Tibial artery (tissue), 4 donors: Measurements from ENCODE around the gene RELN.

Experiments used
- DNase-seq, 2 donors: peaks; one replicate each; pipeline ENCODE4 v3.0.0-alpha.2; 2019
- H3K27ac ChIP-seq, 2 donors: fragments of 200-600 bp; sonication (generic) in 1 of 2; 1 replicate in 1 of 2; 2 replicates in 1 of 2; pipeline ENCODE4 v1.5.1; 2018 to 2019; ENCODE audit warnings: mild to moderate bottlenecking in 1 of 2
- H3K27me3 ChIP-seq, 2 donors: fragments of 200-600 bp; sonication (generic) in 1 of 2; one replicate each; pipeline versions ENCODE4 v1.5.1 to v1.6.0; 2016 to 2019
- H3K36me3 ChIP-seq, 3 donors: fragments of 200-600 bp; sonication (generic) in 2 of 3; one replicate each; pipeline ENCODE4 v1.5.1; 2016 to 2019; ENCODE audit warnings: mild to moderate bottlenecking in 2 of 3
- H3K4me1 ChIP-seq, 4 donors: fragments of 200-600 bp; sonication (generic) in 2 of 4; 1 replicate in 3 of 4; 2 replicates in 1 of 4; pipeline ENCODE4 v1.5.1; 2016 to 2019
- H3K4me3 ChIP-seq, 2 donors: fragments of 200-600 bp; sonication (generic) in 1 of 2; 1 replicate in 1 of 2; 2 replicates in 1 of 2; pipeline ENCODE4 v1.5.1; 2018 to 2019; ENCODE audit warnings: mild to moderate bottlenecking in 2 of 2
- H3K9me3 ChIP-seq, 3 donors: fragments of 200-600 bp; sonication (generic) in 1 of 3; one replicate each; pipeline ENCODE4 v1.5.1; 2016 to 2019
- intact Hi-C: fragments of 100-400 bp; cut with DNase I; formaldehyde crosslinking; loops from one replicate; pipeline ENCODE4 v1.15.0; 2023; ENCODE audit warnings: low total_unique reads
- TF ChIP-seq, protein P1 (sequence below), 2 experiments: fragments of 200-600 bp in 1 of 2; fragments of 450-650 bp in 1 of 2; IDR thresholded peaks; one replicate each; pipeline ENCODE4 v1.5.1; 2017 to 2019; ENCODE audit warnings: antibody characterized with exemption in 2 of 2, mild to moderate bottlenecking in 1 of 2, moderate library complexity in 1 of 2

Gene RELN

GRCh38 chr7:103564416-103564815, 425.0 kb downstream of the RELN start:
- no peak for DNase-seq
- Histone ChIP-seq H3K27ac (no peak overlapping the region), H3K4me3 (no peak overlapping the region), H3K36me3 (no peaks in the 10 kb centered on the region), H3K9me3 (no peaks in the 10 kb centered on the region), H3K4me1 (peaks cover 0 to 17% (median 0%) of the 10 kb centered on the region in 4 donors), H3K27me3 (no peaks in the 10 kb centered on the region)
- TF ChIP-seq, protein P1, sequence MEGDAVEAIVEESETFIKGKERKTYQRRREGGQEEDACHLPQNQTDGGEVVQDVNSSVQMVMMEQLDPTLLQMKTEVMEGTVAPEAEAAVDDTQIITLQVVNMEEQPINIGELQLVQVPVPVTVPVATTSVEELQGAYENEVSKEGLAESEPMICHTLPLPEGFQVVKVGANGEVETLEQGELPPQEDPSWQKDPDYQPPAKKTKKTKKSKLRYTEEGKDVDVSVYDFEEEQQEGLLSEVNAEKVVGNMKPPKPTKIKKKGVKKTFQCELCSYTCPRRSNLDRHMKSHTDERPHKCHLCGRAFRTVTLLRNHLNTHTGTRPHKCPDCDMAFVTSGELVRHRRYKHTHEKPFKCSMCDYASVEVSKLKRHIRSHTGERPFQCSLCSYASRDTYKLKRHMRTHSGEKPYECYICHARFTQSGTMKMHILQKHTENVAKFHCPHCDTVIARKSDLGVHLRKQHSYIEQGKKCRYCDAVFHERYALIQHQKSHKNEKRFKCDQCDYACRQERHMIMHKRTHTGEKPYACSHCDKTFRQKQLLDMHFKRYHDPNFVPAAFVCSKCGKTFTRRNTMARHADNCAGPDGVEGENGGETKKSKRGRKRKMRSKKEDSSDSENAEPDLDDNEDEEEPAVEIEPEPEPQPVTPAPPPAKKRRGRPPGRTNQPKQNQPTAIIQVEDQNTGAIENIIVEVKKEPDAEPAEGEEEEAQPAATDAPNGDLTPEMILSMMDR (IDR thresholded peaks at IDR 0.05) = no peak
- intact Hi-C loops = no loop called here

DNA sequence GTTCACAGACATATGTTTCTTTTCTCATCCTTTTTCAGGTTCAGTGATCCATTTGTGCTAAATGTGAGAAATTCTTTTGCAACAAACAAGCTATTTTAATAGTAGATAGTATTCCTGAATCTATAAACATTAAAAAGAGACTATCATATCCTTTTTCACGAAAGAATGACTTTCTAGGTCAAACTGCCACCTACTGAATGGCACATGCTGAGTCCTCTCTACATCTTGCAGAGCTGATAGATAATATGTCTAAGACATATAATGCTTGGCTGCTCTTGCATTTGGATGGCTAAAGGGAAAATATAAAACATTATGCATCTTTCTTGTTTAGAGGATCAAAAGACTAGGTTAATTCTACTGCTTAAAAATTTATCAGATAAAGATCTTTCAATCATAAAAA, 429.3 kb downstream of the RELN start:
- Histone ChIP-seq H3K4me1 (peaks cover 0 to 16% (median 0%) of the 10 kb centered on the region in 4 donors), H3K27me3 (no peaks in the 10 kb centered on the region), H3K4me3 (no peak overlapping the region), H3K9me3 (no peaks in the 10 kb centered on the region), H3K36me3 (no peaks in the 10 kb centered on the region), H3K27ac (no peak overlapping the region)
- DNase-seq = no peak
- intact Hi-C loops = no loop called here
- TF ChIP-seq, protein P1 (IDR thresholded peaks at IDR 0.05) = no peak

DNA sequence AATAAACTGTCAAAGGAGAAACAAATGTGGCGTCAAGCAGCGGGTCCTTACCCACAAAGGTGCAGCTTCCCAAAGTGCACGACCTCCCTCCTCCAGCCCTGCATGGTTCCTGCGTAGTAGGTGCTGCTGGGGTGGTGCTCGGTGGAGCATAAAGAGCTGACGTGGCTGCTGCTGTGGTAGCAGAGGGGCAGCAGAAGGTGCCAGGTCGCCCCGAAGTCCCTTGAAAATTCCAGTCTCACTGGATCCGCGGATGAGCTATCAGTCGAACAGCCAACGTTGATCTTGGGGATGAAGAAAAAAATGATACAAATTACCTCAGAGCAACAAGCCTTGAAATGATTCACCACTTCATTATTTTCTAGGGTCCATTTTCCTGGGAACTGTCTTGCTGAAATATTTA, 438.4 kb downstream of the RELN start:
- intact Hi-C loops = no loop called here
- DNase-seq = no peak
- no peak overlapping the region for H3K4me3 ChIP-seq
- peaks cover 0 to 14% (median 0%) of the 10 kb centered on the region in 4 donors for H3K4me1 ChIP-seq
- no peaks in the 10 kb centered on the region for H3K36me3 ChIP-seq
- H3K9me3 ChIP-seq = no peaks in the 10 kb centered on the region
- TF ChIP-seq, protein P1 (IDR thresholded peaks at IDR 0.05) = no peak
- H3K27me3 ChIP-seq = no peaks in the 10 kb centered on the region
- H3K27ac ChIP-seq = no peak overlapping the region

- Histone ChIP-seq H3K9me3 (no peaks in the 10 kb centered on the region), H3K36me3 (no peaks in the 10 kb centered on the region), H3K4me1 (peaks cover 0 to 14% (median 0%) of the 10 kb centered on the region in 4 donors), H3K27ac (no peak overlapping the region), H3K4me3 (no peak overlapping the region), H3K27me3 (no peaks in the 10 kb centered on the region)
- intact Hi-C loops = no loop called here
- DNase-seq = no peak
- TF ChIP-seq, protein P1 (IDR thresholded peaks at IDR 0.05) = no peak
These were observed 439.7 kb downstream of the RELN start for GRCh38 chr7:103549786-103550185.

DNA sequence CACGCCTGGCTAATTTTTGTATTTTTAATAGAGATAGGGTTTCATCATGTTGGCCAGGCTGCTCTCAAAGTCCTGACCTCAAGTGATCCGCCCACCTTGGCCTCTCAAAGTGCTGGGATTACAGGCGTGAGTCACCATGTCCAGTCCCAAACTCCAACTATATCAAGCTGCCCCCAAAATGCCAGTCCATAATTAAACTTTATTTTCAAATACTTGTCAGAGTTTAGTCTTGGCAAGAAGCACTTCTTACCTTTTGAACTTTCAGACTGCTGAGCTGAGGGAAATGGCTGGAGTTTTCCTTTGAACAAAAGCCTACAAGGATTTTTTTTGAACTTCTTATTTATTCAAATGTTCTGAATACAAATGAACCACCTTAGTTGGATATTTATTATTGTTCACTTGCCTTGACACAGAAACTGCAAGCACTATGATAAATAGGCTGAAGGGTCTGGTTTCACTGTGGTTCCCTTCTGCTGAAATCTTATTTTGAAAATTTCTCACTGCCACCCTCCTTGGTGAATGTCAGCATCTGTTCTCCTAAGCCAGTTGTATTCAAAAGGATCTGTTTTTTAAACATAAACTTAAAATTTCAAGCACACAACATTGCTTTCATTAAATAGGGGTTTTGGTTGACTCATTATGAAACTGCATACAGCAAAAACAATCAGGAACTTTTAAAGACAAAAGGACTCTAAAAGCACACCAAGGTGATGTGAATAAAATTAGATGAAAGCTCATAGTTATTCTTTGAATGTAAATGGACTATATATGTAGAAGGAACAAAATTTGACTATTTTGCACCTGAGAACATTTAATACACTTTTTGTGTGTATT, 441.8 kb downstream of the RELN start:
- DNase-seq = no peak
- Histone ChIP-seq H3K36me3 (no peaks in the 10 kb centered on the region), H3K27me3 (no peaks in the 10 kb centered on the region), H3K4me1 (peaks cover 0 to 14% (median 0%) of the 10 kb centered on the region in 4 donors), H3K9me3 (no peaks in the 10 kb centered on the region), H3K4me3 (no peak overlapping the region), H3K27ac (no peak overlapping the region)
- intact Hi-C loops = no loop called here
- TF ChIP-seq, protein P1 (IDR thresholded peaks at IDR 0.05) = no peak
